ENCODE data around the gene PTGES3.

GRCh38 chr12:56637621-56638020 is 50.5 kb downstream of the PTGES3 start:
- TF ChIP-seq CTCF (IDR thresholded peaks at IDR 0.05 in 8 of 11, conservative IDR thresholded peaks at IDR 0.05 in 3 of 11) (no peak), POLR2A (IDR thresholded peaks at IDR 0.05) (no peak)
